ENCODE results near the gene SHROOM1. TPM values are rescaled to one million over a fixed set of nuclear protein-coding genes. Genes with fewer than 3 reads are reported as not detected.

SHROOM1 gene
- total RNA-seq, 5 donors from 2014 or later (not counting 1 experiment from before 2014, with no cell fraction given): 0.35 to 1.1 (median 0.62) TPM; not detected in 2

- CTCF ChIA-PET: interaction anchor here in 1 of 2 donors (1.4 kb wide), 1 partner anchor 10 kb away, joined by 3 read pairs; no protein-coding TSS in a partner anchor
Measured at GRCh38 chr5:132849347-132849746, 18.9 kb upstream of the SHROOM1 start.

GRCh38 chr5:132848270-132848669 is 17.8 kb upstream of the SHROOM1 start:
- H3K27ac Mint-ChIP-seq: no peak overlapping the region
- H3K27me3 ChIP-seq (replicated peaks in 1 of 2; ENCODE audit: control insufficient read depth in 2 of 2, extremely low read depth in 1 of 2, insufficient read depth in 2 of 2, low read length in 1 of 2): no peaks in the 10 kb centered on the region
- H3K27ac ChIP-seq (ENCODE audit: low read length): no peak overlapping the region
- 100% methylated on average over 1 of the region's 8 CpGs for WGBS (ENCODE audit: insufficient coverage)
- H3K4me1 Mint-ChIP-seq: no peaks in the 10 kb centered on the region
- ATAC-seq (replicated peaks in 1 of 4) (no peak), DNase-seq (no peak)
- no peak overlapping the region for H3K4me3 Mint-ChIP-seq
- no peaks in the 10 kb centered on the region for H3K4me1 ChIP-seq (ENCODE audit: control insufficient read depth in 1 of 2, extremely low read depth in 1 of 2, insufficient read depth in 2 of 2, low read length in 2 of 2)
- CTCF ChIA-PET: interaction anchor here (1.1 to 1.4 kb wide), 2 partner anchors 11 to 19 kb away, joined by 3 read pairs; no protein-coding TSS in a partner anchor
- H3K9me3 Mint-ChIP-seq: no peaks in the 10 kb centered on the region
- H3K27me3 Mint-ChIP-seq: peaks cover 0 to 1% of the 10 kb centered on the region in 2 donors
- H3K4me3 ChIP-seq (ENCODE audit: control insufficient read depth in 1 of 2, extremely low read depth in 1 of 2, low read length in 1 of 2): no peak overlapping the region
- POLR2A ChIA-PET: no interaction called here
- no peaks in the 10 kb centered on the region for H3K9me3 ChIP-seq
- H3K36me3 ChIP-seq (ENCODE audit: control insufficient read depth in 2 of 2, extremely low read depth in 1 of 2, insufficient read depth in 1 of 2, low read length in 1 of 2): no peaks in the 10 kb centered on the region
- H3K36me3 Mint-ChIP-seq: no peaks in the 10 kb centered on the region

More at GRCh38 chr5:132849347-132849746, 18.9 kb upstream of the SHROOM1 start:
- Mint-ChIP-seq H3K9me3 (no peaks in the 10 kb centered on the region), H3K27ac (no peak overlapping the region), H3K36me3 (no peaks in the 10 kb centered on the region), H3K4me3 (no peak overlapping the region), H3K4me1 (peaks cover 0 to 2% (median 0%) of the 10 kb centered on the region in 3 donors), H3K27me3 (peaks cover 0 to 1% of the 10 kb centered on the region in 2 donors)
- H3K9me3 ChIP-seq: no peaks in the 10 kb centered on the region
- H3K4me1 ChIP-seq (ENCODE audit: control insufficient read depth in 1 of 2, extremely low read depth in 1 of 2, insufficient read depth in 2 of 2, low read length in 2 of 2): no peaks in the 10 kb centered on the region
- no peak overlapping the region for H3K4me3 ChIP-seq (ENCODE audit: control insufficient read depth in 1 of 2, extremely low read depth in 1 of 2, low read length in 1 of 2)
- H3K27ac ChIP-seq (ENCODE audit: low read length): no peak overlapping the region
- whole genome bisulfite sequencing (ENCODE audit: insufficient coverage): 83% methylated on average over 1 of the region's 1 CpG
- H3K36me3 ChIP-seq (ENCODE audit: control insufficient read depth in 2 of 2, extremely low read depth in 1 of 2, insufficient read depth in 1 of 2, low read length in 1 of 2): no peaks in the 10 kb centered on the region
- POLR2A ChIA-PET: no interaction called here
- DNase-seq (no peak), ATAC-seq (replicated peaks in 1 of 4) (no peak)
- no peaks in the 10 kb centered on the region for H3K27me3 ChIP-seq (replicated peaks in 1 of 2; ENCODE audit: control insufficient read depth in 2 of 2, extremely low read depth in 1 of 2, insufficient read depth in 2 of 2, low read length in 1 of 2)

GRCh38 chr5:132841305-132841704 is 10.9 kb upstream of the SHROOM1 start:
- H3K4me3 ChIP-seq (ENCODE audit: control insufficient read depth in 1 of 2, extremely low read depth in 1 of 2, low read length in 1 of 2): no peak overlapping the region
- H3K9me3 Mint-ChIP-seq: no peaks in the 10 kb centered on the region
- no peaks in the 10 kb centered on the region for H3K36me3 ChIP-seq (ENCODE audit: control insufficient read depth in 2 of 2, extremely low read depth in 1 of 2, insufficient read depth in 1 of 2, low read length in 1 of 2)
- H3K9me3 ChIP-seq: no peaks in the 10 kb centered on the region
- H3K27ac ChIP-seq (ENCODE audit: low read length): no peak overlapping the region
- no peaks in the 10 kb centered on the region for H3K4me1 Mint-ChIP-seq
- no peak overlapping the region for H3K27ac Mint-ChIP-seq
- ATAC-seq (replicated peaks in 1 of 4) (no peak), DNase-seq (no peak)
- H3K27me3 Mint-ChIP-seq: no peaks in the 10 kb centered on the region
- peaks cover 0 to 3% of the 10 kb centered on the region in 2 experiments for H3K27me3 ChIP-seq (replicated peaks in 1 of 2; ENCODE audit: control insufficient read depth in 2 of 2, extremely low read depth in 1 of 2, insufficient read depth in 2 of 2, low read length in 1 of 2)
- CTCF ChIA-PET: no interaction called here
- 97% methylated on average over 4 of the region's 4 CpGs for WGBS (ENCODE audit: insufficient coverage)
- POLR2A ChIA-PET: interaction anchor here (0.5 to 0.7 kb wide), 2 partner anchors 387 to 521 kb away, joined by 3 to 5 read pairs; no protein-coding TSS in a partner anchor
- no peaks in the 10 kb centered on the region for H3K36me3 Mint-ChIP-seq
- H3K4me3 Mint-ChIP-seq: no peak overlapping the region
- no peaks in the 10 kb centered on the region for H3K4me1 ChIP-seq (ENCODE audit: control insufficient read depth in 1 of 2, extremely low read depth in 1 of 2, insufficient read depth in 2 of 2, low read length in 2 of 2)

GRCh38 chr5:132840896-132841295 is 10.4 kb upstream of the SHROOM1 start:
- Mint-ChIP-seq H3K4me1 (no peaks in the 10 kb centered on the region), H3K9me3 (no peaks in the 10 kb centered on the region), H3K27ac (no peak overlapping the region), H3K27me3 (no peaks in the 10 kb centered on the region), H3K36me3 (no peaks in the 10 kb centered on the region), H3K4me3 (no peak overlapping the region)
- no CpG with 5 or more reads among the region's 1 CpG for WGBS (ENCODE audit: insufficient coverage)
- H3K27me3 ChIP-seq (replicated peaks in 1 of 2; ENCODE audit: control insufficient read depth in 2 of 2, extremely low read depth in 1 of 2, insufficient read depth in 2 of 2, low read length in 1 of 2): peaks cover 0 to 4% of the 10 kb centered on the region in 2 experiments
- H3K36me3 ChIP-seq (ENCODE audit: control insufficient read depth in 2 of 2, extremely low read depth in 1 of 2, insufficient read depth in 1 of 2, low read length in 1 of 2): no peaks in the 10 kb centered on the region
- H3K9me3 ChIP-seq: no peaks in the 10 kb centered on the region
- DNase-seq (no peak), ATAC-seq (replicated peaks in 1 of 4) (no peak)
- ChIA-PET POLR2A (interaction anchor here (0.5 to 0.7 kb wide), 2 partner anchors 387 to 520 kb away, joined by 3 to 5 read pairs; no protein-coding TSS in a partner anchor), CTCF (no interaction called here)
- H3K4me1 ChIP-seq (ENCODE audit: control insufficient read depth in 1 of 2, extremely low read depth in 1 of 2, insufficient read depth in 2 of 2, low read length in 2 of 2): no peaks in the 10 kb centered on the region
- no peak overlapping the region for H3K27ac ChIP-seq (ENCODE audit: low read length)
- H3K4me3 ChIP-seq (ENCODE audit: control insufficient read depth in 1 of 2, extremely low read depth in 1 of 2, low read length in 1 of 2): no peak overlapping the region

- Histone ChIP-seq H3K27me3 (replicated peaks in 1 of 2; ENCODE audit: control insufficient read depth in 2 of 2, extremely low read depth in 1 of 2, insufficient read depth in 2 of 2, low read length in 1 of 2) (peaks cover 0 to 4% of the 10 kb centered on the region in 2 experiments), H3K27ac (ENCODE audit: low read length) (no peak overlapping the region), H3K4me1 (ENCODE audit: control insufficient read depth in 1 of 2, extremely low read depth in 1 of 2, insufficient read depth in 2 of 2, low read length in 2 of 2) (no peaks in the 10 kb centered on the region), H3K9me3 (no peaks in the 10 kb centered on the region), H3K4me3 (ENCODE audit: control insufficient read depth in 1 of 2, extremely low read depth in 1 of 2, low read length in 1 of 2) (no peak overlapping the region), H3K36me3 (ENCODE audit: control insufficient read depth in 2 of 2, extremely low read depth in 1 of 2, insufficient read depth in 1 of 2, low read length in 1 of 2) (no peaks in the 10 kb centered on the region)
- ChIA-PET CTCF (no interaction called here), POLR2A (no interaction called here)
- H3K36me3 Mint-ChIP-seq: no peaks in the 10 kb centered on the region
- ATAC-seq (replicated peaks in 1 of 4) (no peak), DNase-seq (no peak)
- H3K27me3 Mint-ChIP-seq: no peaks in the 10 kb centered on the region
- no peaks in the 10 kb centered on the region for H3K4me1 Mint-ChIP-seq
- no peak overlapping the region for H3K27ac Mint-ChIP-seq
- H3K9me3 Mint-ChIP-seq: no peaks in the 10 kb centered on the region
- 88% methylated on average over 1 of the region's 3 CpGs for WGBS (ENCODE audit: insufficient coverage)
- no peak overlapping the region for H3K4me3 Mint-ChIP-seq
Measured at GRCh38 chr5:132840313-132840712, 9.9 kb upstream of the SHROOM1 start.

GRCh38 chr5:132839426-132840301 is 9.2 kb upstream of the SHROOM1 start:
- H3K27me3 Mint-ChIP-seq: no peaks in the 10 kb centered on the region
- ATAC-seq (replicated peaks in 1 of 4) (no peak), DNase-seq (no peak)
- H3K4me1 Mint-ChIP-seq: no peaks in the 10 kb centered on the region
- 96% methylated on average over 5 of the region's 8 CpGs for WGBS (ENCODE audit: insufficient coverage)
- H3K4me3 Mint-ChIP-seq: no peak overlapping the region
- no peaks in the 10 kb centered on the region for H3K4me1 ChIP-seq (ENCODE audit: control insufficient read depth in 1 of 2, extremely low read depth in 1 of 2, insufficient read depth in 2 of 2, low read length in 2 of 2)
- peaks cover 0 to 4% of the 10 kb centered on the region in 2 experiments for H3K27me3 ChIP-seq (replicated peaks in 1 of 2; ENCODE audit: control insufficient read depth in 2 of 2, extremely low read depth in 1 of 2, insufficient read depth in 2 of 2, low read length in 1 of 2)
- ChIA-PET POLR2A (no interaction called here), CTCF (no interaction called here)
- no peak overlapping the region for H3K27ac ChIP-seq (ENCODE audit: low read length)
- no peaks in the 10 kb centered on the region for H3K9me3 Mint-ChIP-seq
- no peaks in the 10 kb centered on the region for H3K36me3 ChIP-seq (ENCODE audit: control insufficient read depth in 2 of 2, extremely low read depth in 1 of 2, insufficient read depth in 1 of 2, low read length in 1 of 2)
- no peak overlapping the region for H3K4me3 ChIP-seq (ENCODE audit: control insufficient read depth in 1 of 2, extremely low read depth in 1 of 2, low read length in 1 of 2)
- H3K36me3 Mint-ChIP-seq: no peaks in the 10 kb centered on the region
- no peaks in the 10 kb centered on the region for H3K9me3 ChIP-seq
- H3K27ac Mint-ChIP-seq: no peak overlapping the region

All from T-cell (primary cell).